Progenitor cell of endocrine pancreas (in vitro differentiated cells): ENCODE data around the gene CRYAB. TPM values are rescaled to one million over a fixed set of nuclear protein-coding genes. Genes with fewer than 3 reads are reported as not detected.

Experiments
- DNase-seq: peaks from one replicate; pipeline ENCODE4 v3.0.0; 2021; ENCODE audit warnings: low spot score; ENCODE audit not compliant: unreplicated experiment
- H3K27ac Mint-ChIP-seq: 2 replicates; pipeline ENCODE4 v1.8.0; 2021; ENCODE audit warnings: mild to moderate bottlenecking, moderate library complexity, mixed read lengths
- H3K27me3 Mint-ChIP-seq: 2 replicates; pipeline ENCODE4 v1.8.0; 2021; ENCODE audit warnings: mixed read lengths
- H3K36me3 Mint-ChIP-seq: 2 replicates; pipeline ENCODE4 v1.8.0; 2022; ENCODE audit warnings: mixed read lengths; ENCODE audit not compliant: insufficient read depth
- H3K4me1 Mint-ChIP-seq: 2 replicates; pipeline ENCODE4 v1.8.0; 2021; ENCODE audit warnings: low read depth, mixed read lengths
- H3K4me3 Mint-ChIP-seq: 2 replicates; pipeline ENCODE4 v1.8.0; 2021; ENCODE audit warnings: low read depth, mild to moderate bottlenecking, moderate library complexity, mixed read lengths
- H3K9me3 Mint-ChIP-seq: 2 replicates; pipeline ENCODE4 v1.8.0; 2021; ENCODE audit warnings: low read depth, mixed read lengths
- total RNA-seq: library from RNA; stranded (reverse); gene quantifications from 2 replicates; pipeline ENCODE4 v1.2.1, GENCODE V29; 2021
- TF ChIP-seq, protein P1 (sequence below): fragments of 200-600 bp; sonication (generic); IDR thresholded peaks from one replicate; pipeline ENCODE4 v1.5.0; 2021; ENCODE audit warnings: antibody characterized with exemption, mild to moderate bottlenecking; ENCODE audit not compliant: unreplicated experiment

The CRYAB gene
- total RNA-seq, 1 donor from 2014 or later: not detected

DNA sequence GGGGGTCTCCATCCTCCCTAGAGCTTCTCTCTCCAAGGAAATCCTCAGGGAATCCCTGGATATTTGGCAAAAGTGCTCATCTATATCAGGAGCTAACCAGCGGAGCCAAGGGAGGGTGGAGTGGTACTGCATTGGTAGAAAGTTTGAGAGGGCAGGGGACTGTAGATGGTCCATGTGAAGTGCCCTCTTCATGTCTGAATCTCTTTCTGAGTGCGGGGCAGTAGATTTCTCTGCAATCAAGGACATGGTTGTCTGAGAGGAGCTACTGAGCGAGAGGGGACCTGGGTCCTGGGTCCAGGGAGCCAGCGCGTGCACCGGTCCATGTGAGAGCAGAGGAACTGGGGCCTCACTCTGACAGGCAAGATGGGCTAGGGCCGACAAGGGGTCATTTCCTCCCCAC lies 26.3 kb upstream of the CRYAB start:
- no peaks in the 10 kb centered on the region for H3K9me3 Mint-ChIP-seq
- peak overlapping the region; percentile 86 for H3K4me3 Mint-ChIP-seq
- peaks cover 31% of the 10 kb centered on the region for H3K4me1 Mint-ChIP-seq
- peaks cover 1% of the 10 kb centered on the region for H3K36me3 Mint-ChIP-seq
- TF ChIP-seq, protein P1, sequence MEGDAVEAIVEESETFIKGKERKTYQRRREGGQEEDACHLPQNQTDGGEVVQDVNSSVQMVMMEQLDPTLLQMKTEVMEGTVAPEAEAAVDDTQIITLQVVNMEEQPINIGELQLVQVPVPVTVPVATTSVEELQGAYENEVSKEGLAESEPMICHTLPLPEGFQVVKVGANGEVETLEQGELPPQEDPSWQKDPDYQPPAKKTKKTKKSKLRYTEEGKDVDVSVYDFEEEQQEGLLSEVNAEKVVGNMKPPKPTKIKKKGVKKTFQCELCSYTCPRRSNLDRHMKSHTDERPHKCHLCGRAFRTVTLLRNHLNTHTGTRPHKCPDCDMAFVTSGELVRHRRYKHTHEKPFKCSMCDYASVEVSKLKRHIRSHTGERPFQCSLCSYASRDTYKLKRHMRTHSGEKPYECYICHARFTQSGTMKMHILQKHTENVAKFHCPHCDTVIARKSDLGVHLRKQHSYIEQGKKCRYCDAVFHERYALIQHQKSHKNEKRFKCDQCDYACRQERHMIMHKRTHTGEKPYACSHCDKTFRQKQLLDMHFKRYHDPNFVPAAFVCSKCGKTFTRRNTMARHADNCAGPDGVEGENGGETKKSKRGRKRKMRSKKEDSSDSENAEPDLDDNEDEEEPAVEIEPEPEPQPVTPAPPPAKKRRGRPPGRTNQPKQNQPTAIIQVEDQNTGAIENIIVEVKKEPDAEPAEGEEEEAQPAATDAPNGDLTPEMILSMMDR: no peak
- H3K27ac Mint-ChIP-seq: no peak overlapping the region
- no peak for DNase-seq
- H3K27me3 Mint-ChIP-seq: no peaks in the 10 kb centered on the region

DNA sequence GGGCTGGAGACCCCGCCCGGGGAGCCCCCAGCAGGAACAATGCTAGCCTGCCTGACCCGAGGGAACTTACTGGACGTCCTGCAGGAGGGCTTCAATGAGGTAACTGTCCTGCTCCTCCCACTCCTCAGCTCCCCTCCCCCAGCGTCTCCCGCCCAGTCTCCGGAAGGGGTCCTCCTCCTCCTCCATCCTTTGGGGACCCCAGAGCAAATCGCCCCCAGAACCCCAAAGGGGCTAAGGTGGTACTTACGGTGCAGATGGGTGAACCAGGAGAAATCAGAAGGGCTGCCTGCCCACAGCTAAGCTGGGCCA lies 25.8 kb upstream of the CRYAB start:
- H3K27me3 Mint-ChIP-seq: no peaks in the 10 kb centered on the region
- peaks cover 31% of the 10 kb centered on the region for H3K4me1 Mint-ChIP-seq
- peak overlapping the region; percentile 86 for H3K4me3 Mint-ChIP-seq
- TF ChIP-seq, protein P1: no peak
- no peak for DNase-seq
- peak overlapping the region; percentile 91 for H3K27ac Mint-ChIP-seq
- H3K9me3 Mint-ChIP-seq: no peaks in the 10 kb centered on the region
- H3K36me3 Mint-ChIP-seq: peaks cover 1% of the 10 kb centered on the region

DNA sequence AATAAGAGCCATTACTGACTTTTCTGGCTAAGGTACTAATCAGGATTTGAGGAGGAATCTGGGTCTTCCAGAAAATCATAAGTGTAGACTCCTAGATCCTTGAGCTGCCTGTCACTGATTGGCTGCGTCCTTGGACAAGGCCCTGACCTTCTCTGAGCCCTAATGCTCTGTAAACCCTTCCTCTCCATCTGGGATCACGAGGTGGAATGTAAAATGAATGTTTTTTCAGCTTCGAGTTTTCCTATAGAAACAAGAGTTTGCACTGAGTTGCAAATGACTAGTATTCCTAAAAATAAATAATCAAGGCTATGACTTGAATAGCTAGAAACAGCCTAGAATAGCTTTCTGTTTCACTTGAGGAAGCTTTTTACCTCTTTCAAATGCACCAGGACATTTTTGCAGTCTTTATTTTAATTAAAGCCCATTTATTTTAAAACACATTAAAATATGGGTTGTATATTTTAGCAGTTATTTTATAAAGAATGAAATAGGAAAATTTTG lies 24.5 kb upstream of the CRYAB start:
- DNase-seq: no peak

DNA sequence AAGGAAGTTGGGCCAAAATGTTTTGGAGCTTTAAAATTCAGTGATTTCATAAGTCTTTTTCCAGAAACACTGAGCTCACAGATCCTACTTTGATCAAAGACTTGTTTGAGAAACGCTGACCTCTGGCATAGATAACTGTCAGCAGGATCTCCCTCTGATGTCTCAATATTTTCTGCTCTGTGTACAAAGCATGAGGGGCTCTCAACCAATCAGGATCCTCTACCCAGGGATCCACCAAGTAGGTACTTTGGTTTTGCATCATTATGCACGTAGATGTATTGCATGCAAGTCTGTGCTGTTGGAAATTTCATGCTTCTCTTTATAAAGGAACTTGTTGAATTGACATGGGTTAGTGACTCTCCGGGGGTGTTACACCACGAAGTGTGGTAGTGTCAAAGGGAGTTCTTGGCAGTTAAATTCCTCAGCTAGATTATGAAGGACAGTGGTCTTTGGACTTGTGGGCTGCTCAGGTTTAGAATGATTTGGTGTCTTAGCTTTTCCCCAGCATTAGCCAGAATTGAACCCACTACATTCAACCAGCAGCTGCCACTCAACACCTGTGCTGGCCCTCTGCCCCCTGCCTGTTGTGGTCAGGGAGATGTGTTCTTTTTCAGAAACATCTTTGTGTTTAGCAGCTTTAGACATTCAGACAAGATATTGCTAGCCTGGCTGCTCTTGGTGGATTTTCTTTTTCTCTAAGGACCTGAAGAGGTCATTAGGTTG lies 23.9 kb upstream of the CRYAB start:
- Mint-ChIP-seq H3K4me3 (no peak overlapping the region), H3K4me1 (peaks cover 31% of the 10 kb centered on the region), H3K9me3 (no peaks in the 10 kb centered on the region), H3K27me3 (no peaks in the 10 kb centered on the region), H3K27ac (peak overlapping the region; percentile 5), H3K36me3 (peaks cover 1% of the 10 kb centered on the region)
- TF ChIP-seq, protein P1: no peak
- no peak for DNase-seq

More for the DNA sequence above, 24.5 kb upstream of the CRYAB start:
- H3K4me3 Mint-ChIP-seq: peak overlapping the region; percentile 86
- peaks cover 31% of the 10 kb centered on the region for H3K4me1 Mint-ChIP-seq
- no peaks in the 10 kb centered on the region for H3K9me3 Mint-ChIP-seq
- H3K27ac Mint-ChIP-seq: peak overlapping the region; percentile 21
- TF ChIP-seq, protein P1: no peak
- H3K27me3 Mint-ChIP-seq: no peaks in the 10 kb centered on the region
- peaks cover 1% of the 10 kb centered on the region for H3K36me3 Mint-ChIP-seq

DNA sequence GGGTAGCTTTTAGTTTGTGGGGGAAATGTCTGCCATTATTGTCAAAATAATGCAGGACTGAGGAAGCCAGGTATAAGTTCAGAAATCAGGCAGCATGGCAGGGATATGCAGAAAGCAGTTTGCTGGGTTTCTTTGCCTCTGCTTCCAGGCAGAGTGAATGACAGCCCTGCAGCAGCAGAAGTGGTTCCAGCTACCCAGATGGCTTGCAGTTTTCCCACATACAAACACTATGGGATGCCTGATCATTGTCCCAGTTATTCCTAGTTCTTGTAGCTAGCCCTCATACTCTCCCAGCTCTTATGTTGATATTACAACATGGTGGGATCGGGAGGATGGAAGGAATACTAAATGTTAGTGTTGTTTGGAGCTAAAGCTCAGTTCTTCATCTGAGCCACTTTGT lies 22.7 kb upstream of the CRYAB start:
- Mint-ChIP-seq H3K36me3 (no peaks in the 10 kb centered on the region), H3K4me3 (no peak overlapping the region), H3K27ac (no peak overlapping the region), H3K9me3 (no peaks in the 10 kb centered on the region), H3K27me3 (no peaks in the 10 kb centered on the region), H3K4me1 (peaks cover 26% of the 10 kb centered on the region)
- TF ChIP-seq, protein P1: no peak
- DNase-seq: no peak
